Dermis microvascular lymphatic vessel endothelial cell (primary cell): ENCODE data around the gene WDFY2. TPM values are rescaled to one million over a fixed set of nuclear protein-coding genes. Genes with fewer than 3 reads are reported as not detected.
"Not testable (repeated sequence)": the region's sequence is repeated elsewhere in the genome, so short reads cannot be mapped to it uniquely, and the experiment has no call there.

Source experiments
- DNase-seq, 2 donors: peaks; one replicate each; pipeline versions ENCODE4 v3.0.0 to v3.0.0-alpha.2; 2010; ENCODE audit warnings: low read depth in 2 of 2
- total RNA-seq: library from RNA; depleted of rRNA; stranded (reverse); fragments of >200 nt; gene quantifications from 2 replicates; pipeline ENCODE4 v1.2.1, GENCODE V29; 2014

Gene WDFY2, protein sequence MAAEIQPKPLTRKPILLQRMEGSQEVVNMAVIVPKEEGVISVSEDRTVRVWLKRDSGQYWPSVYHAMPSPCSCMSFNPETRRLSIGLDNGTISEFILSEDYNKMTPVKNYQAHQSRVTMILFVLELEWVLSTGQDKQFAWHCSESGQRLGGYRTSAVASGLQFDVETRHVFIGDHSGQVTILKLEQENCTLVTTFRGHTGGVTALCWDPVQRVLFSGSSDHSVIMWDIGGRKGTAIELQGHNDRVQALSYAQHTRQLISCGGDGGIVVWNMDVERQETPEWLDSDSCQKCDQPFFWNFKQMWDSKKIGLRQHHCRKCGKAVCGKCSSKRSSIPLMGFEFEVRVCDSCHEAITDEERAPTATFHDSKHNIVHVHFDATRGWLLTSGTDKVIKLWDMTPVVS
- 2.6 and 4.3 TPM in 2 replicates for total RNA-seq

DNA sequence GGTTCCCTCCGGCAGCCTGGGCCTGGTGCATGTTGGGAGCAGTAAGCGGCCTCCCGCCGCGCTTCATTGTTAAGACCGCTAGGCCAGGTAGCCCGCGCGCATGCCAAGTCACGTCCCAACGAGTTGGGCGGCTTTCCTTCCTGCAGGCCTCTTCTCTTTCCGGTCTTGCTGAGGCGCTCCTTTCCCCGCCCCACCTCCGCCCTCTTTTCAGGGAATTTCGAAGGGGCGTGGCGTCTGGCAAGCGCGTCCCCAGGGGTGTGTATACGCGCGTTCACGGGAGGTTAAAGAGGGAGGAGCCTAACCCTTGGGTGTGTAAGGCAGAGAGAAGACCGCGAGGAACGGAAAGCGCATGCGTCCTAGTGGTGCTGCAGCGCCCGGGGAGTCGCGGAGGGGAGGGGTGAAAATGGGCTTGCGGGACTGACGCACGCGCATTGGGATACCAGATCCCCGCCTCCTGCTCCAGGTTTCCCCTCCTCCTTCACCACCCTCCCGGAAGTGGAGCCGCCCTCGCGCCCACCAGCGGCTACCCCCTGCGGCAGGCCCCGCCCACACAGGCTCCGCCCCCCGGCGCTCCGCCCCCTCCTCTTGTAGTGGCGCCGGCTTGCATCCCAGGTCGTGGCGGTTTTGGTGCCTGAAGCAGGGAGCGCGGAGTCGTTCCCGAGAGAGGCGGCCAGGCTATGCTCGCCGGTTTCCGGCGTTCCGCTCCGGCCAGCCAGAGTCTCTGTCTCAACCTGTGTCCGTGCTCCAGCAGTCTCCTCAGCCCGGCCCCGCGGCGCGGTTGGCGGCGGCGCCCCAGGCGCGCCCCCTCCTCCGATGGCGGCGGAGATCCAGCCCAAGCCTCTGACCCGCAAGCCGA is at the start of gene WDFY2:
WDFY2 (plus strand) TSS at position 588 of the 856 bp plus-strand sequence; CDS start at position 814, 226 bp downstream.
- peak; percentile 100 for DNase-seq

DNA sequence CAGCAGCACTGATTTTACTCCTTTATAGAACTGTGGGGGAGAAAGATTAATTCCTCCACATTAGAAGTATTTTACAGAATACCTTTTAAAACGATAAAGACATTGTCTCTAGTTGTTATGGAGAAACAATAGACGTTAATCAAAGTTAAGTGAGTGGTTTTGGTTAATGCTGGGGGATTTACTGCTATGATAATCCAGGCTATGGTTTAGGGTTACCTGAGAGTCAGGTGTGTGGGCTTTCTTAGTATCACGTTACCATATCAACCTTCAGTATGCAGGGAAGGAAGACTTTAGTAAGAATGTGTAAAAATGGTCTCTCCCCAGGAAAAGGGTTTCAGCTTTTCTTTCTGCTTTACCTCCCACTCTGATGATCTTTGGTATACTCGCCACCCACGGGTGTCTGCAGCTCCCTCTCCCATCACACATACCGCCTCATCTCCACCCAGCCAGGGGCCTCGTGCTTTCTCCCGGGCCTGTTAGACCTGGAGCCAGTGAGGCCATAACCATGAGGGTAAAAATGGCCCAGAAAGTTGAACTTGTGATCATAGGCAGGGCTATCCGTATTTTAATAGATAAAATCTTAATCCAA is 45.6 kb upstream of the WDFY2 start:
- DNase-seq = no peak

DNA sequence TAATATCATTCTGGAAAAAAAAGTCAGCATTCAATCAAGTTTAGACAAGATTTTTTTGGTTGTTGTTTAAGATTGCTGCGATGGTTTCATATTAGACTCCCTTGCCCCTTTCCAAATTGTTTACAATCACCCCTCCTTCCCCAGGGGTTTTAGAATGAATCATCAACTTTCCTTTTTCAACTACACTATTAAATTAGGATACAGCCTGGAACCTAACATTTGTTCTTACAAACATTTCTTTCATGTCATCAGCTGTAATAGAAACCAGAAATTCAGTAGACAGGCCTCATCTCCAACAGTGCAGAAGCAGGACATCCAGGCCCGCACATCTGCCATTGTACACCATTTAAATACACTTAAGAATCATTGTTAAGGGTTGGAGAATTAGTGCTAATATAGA is 44.4 kb upstream of the WDFY2 start:
- no peak for DNase-seq

DNA sequence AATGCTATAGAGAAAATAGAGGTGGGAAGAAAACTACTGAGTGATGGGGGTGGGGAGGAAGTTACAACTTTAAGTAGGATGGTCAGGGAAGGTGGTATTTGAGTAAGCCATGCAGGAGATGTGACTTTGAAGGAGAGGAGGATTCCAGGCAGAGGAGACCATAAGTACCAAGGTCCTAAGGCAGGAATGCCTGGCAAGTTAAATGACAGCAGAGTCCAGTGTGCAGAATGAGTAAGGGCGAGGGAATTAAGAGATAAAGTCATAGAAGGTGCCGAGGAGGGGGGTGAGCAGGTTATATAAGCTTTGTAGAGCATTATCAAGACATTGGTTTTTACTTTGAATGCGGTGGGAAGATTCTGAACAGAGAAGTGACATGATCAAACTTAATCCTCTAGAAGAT is 43.2 kb upstream of the WDFY2 start:
- no peak for DNase-seq

DNA sequence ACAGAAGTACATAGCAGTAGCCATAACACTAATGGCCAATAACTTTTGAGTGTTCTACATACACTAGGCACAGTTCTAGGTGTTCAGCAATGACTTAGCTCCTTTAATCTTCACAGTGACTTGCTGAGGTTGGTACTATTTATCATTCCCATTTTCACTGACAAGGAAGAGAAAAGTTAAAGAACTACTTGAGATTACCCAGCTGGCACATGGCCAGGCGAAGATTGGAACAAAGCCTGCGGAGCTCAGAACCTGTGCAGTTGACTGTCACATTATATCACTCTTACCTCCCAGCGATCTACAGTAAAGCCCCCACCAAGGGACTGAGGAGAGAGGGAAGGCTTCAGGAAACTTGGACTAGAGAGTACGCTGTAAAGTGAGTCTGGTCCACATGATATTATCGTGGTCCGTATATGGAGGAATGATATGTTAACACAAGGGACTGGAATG is 42.4 kb upstream of the WDFY2 start:
- no peak for DNase-seq

DNA sequence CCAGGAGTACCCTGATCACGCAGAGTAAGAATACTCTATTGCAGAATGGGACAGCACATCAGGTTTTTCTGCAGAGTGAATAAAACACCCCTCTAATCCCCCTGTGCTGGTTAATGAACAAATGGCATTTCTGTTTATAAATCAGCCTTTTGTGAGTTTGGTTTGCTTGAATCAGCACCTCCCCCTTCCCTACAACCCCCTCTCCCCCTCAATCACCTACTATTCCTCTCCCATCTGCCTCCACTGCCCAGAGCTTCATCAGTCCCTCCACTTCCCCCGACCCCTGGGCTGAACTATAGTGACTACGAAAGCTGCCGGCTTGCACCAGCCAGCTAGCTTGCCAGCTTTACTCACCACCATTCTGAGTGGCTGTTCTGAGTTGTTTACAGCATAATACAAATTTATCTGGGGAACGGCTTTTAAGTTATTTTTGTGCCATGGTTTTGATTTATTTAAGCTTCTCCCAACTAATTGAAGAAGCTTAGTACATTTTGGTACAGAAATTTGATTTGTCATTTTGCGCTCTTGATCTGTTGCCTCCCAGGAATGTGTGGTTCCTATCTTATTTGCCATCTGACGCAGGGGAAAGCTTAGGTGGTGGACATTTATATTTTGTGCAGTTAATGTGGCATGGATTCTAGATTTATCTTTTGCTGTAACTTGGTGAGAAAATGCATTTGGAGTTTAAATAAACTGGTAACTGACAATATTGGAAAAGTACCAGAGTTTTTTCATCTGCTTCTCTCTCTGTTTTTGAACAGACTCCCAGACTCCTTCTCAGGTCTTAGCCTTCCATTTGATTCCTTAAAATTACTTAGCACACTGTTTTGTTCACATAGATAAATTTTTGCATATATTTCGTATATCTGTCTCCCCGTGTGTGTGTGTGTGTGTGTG is 41.7 kb upstream of the WDFY2 start:
- DNase-seq = no peak

DNA sequence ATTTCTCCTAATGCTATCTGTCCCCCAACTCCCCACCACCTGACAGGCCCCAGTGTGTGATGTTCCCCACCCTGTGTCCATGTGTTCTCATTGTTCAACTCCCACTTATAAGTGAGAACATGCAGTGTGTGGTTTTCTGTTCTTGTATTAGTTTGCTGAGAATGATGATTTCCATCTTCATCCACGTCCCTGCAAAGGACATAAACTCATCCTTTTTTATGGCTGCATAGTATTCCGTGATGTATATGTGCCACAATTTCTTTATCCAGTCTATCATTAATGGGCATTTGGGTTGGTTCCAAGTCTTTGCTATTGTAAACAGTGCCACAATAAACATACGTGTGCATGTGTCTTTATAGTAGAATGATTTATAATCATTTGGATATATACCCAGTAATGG is 38.8 kb upstream of the WDFY2 start:
- not testable (repeated sequence) for DNase-seq

DNA sequence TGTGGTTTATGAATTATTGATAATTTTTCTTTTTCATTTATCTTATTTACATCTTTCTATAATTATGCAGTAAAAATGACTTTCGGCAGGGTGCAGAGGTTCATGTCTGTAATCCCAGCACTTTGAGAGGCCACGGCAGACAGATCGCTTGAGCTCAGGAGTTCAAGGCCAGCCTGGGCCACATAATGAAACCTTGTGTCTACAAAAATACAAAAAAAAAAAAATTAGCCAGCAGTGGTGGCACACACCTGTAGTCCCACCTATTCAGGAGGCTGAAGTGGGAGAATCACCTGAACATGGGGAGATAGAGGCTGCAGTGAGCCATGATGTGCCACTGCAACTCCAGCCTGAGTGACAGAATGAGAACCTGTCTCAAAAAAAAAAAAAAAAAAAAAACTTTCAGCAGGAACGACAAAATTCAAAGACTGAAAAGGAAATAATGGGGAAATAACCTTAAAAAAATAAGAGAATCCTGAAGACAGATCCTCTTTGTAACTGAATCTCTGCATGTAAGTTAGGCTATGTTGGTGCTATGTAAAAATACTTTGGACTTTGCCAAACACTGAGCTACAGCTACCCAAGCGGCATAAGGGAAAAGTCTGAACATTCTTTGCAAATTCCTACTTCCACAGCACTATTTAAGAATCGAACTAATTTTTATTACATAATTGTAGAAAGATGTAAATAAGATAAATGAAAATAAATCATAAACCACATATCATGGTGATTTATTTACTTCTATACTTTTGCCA is 36.7 kb upstream of the WDFY2 start:
- DNase-seq = no peak

DNA sequence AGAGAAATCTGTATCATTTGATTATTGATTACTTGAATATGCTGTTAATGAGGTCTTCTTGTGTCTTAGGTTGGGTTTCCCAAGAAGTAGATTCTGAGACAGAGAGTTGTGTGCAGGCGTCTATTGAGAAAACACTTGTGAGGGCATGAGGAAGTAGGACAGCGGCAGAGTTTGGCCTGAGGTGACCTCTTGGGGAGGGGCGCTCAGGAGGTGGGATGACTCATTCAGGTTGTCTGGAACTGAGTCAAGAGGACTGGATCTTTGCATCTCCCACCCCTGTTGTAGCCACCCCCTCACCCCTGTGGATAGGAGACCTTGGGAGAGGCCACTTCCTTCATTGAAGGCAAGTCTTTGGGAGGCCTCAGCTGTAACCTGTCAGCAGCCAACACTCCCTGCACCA is 35.2 kb upstream of the WDFY2 start:
- DNase-seq = no peak

DNA sequence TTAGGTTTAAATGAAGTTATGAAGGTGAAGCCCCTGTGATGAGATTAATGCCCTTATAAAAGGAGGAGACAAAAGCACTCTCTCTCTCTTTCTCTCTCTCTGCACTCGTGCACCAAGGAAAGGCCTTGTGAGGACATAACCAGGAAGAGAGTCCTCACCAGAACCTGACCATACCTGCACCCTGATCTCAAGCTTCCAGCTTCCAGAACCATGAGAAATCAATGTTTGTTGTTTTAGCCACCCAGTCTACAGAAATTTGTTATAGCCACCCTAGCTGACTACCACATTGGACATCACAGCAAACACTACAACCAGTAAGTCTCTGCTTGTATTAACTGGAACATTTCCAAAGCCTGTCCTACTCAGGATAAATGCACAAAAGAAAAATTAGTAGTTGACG is 34.7 kb upstream of the WDFY2 start:
- no peak for DNase-seq

DNA sequence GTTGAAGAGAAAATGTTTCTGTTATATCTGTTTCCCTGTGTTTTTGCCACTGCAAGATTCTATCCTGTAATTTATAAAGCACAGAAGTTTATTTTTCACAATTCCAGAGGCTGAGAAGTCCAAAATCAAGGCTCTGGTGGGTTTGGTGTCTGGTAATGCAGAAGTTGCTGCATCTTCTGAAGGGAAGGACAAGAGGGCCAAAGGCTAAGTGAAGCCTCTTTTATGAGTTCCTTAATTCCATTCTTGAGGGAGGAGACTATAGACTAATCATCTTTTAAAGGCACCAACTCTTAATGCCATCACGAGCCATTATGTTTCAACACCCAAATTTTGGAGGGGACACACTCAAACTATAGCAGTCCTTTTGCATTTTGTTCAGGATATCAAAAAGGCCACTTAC is 34.1 kb upstream of the WDFY2 start:
- no peak for DNase-seq

DNA sequence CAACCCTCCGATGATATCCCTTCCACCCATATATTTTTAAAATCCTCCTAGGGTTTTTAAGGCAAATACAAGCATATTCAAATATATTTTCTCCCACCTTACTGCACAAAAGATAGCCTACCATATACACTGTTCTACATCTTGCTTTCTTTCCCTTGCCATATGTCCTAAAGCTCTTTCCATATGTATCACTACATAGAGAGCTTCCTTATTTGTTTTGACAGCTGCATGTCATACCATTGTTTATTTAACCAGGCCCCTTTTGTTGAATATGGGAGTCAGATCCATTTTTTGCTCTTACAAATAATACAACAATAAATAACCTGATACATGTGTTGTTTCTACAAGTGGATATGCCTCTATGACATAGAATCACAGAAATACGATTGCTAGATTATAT is 32.8 kb upstream of the WDFY2 start:
- DNase-seq = no peak

DNA sequence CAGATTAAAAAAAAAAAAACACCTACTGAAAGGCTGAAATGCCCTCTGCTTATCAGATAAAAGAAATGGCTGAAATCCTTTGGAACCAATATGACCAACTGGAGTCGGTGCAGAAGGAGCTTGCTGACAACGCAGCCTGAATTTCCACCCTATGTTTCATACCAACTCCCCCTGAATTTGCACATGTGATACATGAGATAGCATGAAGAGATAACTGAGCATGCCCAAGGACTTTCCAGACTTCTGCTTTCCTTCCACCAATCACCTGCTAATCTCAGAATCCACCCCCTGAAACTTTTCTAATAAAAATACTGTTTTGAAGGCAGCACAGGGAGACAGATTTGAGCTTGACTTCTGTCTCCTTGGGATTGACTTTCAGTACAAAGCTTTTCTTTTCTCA is 32.2 kb upstream of the WDFY2 start:
- no peak for DNase-seq

DNA sequence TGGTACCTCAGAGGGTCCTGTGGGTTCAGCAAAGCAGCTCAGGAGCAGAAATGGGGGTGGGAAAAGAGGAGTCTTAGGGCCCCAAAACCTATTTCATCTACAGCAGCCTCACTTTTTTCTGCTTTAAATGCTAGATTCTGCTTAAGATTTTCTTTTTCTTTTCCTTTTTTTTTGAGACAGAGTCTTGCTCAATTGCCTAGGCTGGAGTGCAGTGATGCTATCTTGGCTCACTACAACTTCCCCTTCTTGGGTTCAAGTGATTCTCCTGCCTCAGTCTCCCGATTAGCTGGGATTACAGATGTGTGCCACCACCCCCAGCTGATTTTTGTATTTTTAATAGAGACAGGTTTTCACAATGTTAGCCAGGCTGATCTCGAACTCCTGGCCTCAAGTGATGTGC is 30.7 kb upstream of the WDFY2 start:
- DNase-seq = no peak

DNA sequence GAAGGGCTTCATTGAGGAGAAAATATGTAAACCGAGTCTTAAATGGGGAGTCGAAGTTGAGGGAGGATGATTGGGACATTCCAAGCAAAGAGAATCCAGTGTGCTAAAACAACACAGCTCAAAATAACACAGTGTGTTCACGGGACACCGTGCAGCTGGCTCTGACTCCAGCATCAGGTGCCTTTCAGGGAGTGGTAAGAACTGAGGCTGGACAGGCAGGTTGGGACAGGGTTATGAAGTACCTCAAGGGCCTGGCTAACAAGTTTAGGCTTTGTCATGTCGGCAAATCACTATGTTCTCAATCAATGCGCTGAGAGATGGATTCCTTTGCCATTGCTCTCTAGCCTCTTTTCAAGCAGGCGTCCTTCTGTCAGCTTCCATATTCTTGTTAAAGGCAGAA is 27.5 kb upstream of the WDFY2 start:
- DNase-seq = no peak

DNA sequence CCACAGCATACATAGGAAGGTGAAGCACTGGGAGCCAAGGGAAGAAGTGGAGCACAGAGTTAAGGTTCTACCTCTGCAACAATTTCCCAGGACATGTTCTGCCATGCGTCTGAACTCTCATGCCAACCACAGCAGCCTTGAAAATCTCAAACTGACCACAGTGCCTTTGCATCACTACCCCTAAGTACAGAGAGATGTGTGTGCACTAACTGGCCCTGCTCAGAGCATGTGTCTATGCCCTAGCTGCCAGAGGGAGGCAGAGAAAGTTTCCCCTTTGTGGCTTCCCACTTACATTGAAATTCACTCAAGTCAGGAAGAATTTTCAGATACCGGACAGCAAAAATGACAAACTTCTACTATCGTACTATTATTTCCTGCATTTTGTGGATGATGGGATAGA is 26.8 kb upstream of the WDFY2 start:
- no peak for DNase-seq

DNA sequence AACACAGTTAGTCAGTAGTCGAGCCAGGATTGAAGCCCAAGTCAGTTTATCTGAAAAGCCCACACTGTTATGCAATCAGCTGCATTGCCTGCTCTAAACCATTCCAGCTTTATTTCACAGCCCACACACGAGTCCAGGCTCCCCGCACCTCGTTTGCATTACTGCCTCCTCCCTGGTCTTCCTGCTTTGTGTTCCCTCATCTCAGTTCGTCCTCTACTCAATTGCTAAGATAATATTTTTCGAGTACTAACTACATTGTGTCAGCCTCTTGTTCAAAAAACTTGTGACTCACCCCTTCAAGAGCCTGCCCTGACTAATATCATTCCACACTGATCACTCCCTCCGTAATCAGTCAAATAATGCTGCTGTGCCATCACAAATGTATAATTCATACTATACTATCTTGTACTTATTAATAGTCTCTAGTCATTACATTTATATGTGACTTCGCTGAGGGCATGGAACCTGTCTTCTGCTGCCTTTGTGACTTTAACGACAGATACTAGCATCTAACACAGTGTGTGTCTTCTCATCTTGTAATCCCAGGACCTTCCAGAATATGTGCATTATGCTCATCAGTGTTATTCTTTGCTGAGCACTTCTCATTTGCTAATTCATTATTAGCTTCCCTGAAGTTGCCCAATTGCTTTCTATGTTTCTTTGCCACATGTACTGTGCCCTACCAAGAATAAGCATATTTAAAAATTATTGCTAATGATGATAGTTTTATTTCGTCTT is 26.2 kb upstream of the WDFY2 start:
- peak in 1 of 2 donors; percentile 7 for DNase-seq

DNA sequence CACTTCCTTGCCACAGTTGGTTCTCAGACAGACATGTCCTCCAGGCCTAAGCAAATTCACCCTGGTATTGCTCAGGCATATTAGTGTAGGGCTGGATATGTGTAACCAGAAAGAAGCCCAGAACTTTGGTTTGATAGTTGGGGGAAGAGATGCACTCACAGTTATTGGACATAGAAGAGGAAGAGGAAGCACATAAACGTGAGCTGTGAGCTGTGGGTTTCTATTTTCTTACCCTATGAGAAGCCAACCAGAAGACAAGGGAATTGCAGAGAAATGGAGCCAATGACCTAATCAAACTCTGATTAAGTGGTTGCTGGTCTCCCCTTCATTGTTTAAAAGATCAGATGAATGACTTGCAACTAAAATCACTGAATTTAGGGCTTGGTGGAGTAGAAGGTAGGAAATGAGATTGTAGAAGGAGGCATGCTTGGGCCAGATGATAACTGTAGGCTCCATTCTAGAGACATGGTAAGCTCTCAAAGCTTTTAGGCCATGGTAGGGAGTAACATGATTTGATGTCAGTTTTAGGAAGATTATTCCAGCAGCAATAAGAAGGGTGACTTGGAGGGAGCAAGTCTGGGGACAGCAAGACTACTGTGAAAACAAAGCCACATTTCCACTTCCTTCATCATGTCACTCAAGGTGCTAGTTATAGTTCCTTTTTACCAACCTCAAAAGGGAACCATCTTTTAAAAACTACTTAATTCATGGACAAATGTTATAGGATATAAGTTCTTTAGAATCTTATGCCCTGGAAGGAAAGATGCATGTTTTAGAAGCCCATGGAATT is 24.1 kb upstream of the WDFY2 start:
- DNase-seq = no peak
